ENCODE results near the gene EN2.

DNA sequence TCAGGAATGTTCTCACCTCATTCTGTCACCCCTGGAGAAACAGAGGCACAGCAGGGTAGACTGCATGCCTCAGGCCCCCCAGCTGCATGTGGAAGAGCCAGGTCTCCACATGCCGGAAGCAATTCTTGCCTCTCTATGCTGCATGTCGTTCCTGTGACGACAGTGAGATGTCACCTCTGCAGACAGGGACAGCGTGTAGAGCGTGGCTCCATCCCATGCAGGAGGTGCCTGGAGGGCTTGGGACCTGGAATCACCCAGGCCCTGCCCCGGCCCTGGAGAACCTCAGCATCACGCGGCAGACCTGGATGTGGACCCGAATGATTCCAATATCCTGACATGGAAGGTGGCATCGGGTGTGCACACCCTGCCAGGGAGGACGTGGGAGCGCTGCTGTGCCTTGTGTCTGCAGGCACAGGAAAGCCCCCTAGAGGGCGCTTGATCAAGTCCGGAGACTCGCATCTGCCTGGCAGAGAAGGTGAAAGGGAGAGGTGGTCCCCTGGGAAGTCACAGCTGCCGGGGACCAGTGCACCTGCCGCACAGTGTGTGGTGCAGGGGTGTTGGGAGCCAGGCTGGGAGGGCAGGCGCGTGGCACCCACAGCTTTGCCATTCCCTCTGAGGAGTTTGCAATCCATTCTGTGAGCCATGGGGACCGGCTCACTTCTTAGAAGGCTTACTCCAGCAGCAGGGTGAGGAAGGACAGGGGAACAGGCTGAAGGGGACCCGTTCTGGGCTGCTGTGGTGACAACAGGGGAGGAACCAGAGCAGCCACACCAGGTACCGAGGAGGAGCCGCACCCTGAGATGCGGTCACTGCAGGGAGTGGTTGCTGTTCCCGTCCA is 45.3 kb upstream of the EN2 start:
- no peak for TF ChIP-seq EZH2phosphoT487 (IDR thresholded peaks at IDR 0.05; ENCODE audit: borderline replicate concordance, low read depth, low read length)
- TF ChIP-seq, protein P1, sequence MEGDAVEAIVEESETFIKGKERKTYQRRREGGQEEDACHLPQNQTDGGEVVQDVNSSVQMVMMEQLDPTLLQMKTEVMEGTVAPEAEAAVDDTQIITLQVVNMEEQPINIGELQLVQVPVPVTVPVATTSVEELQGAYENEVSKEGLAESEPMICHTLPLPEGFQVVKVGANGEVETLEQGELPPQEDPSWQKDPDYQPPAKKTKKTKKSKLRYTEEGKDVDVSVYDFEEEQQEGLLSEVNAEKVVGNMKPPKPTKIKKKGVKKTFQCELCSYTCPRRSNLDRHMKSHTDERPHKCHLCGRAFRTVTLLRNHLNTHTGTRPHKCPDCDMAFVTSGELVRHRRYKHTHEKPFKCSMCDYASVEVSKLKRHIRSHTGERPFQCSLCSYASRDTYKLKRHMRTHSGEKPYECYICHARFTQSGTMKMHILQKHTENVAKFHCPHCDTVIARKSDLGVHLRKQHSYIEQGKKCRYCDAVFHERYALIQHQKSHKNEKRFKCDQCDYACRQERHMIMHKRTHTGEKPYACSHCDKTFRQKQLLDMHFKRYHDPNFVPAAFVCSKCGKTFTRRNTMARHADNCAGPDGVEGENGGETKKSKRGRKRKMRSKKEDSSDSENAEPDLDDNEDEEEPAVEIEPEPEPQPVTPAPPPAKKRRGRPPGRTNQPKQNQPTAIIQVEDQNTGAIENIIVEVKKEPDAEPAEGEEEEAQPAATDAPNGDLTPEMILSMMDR (conservative IDR thresholded peaks at IDR 0.05; ENCODE audit: low read length) = peak; percentile 85

All from OCI-LY7 (cell line).